ENCODE results near the gene NUP93.

- TF ChIP-seq TCF12 (IDR thresholded peaks at IDR 0.05) (no peak), CTCF (IDR thresholded peaks at IDR 0.05) (no peak), REST (IDR thresholded peaks at IDR 0.05; ENCODE audit: low read depth, low read length) (no peak), RXRA (IDR thresholded peaks at IDR 0.05; ENCODE audit: borderline replicate concordance, low read depth) (no peak), PBX3 (IDR thresholded peaks at IDR 0.05) (no peak), EP300 (IDR thresholded peaks at IDR 0.05; ENCODE audit: borderline replicate concordance in 1 of 2, low read depth in 1 of 2, low read length in 1 of 2) (no peak), GATA2 (CRISPR knock-in tag; IDR thresholded peaks at IDR 0.05) (no peak), TAF1 (IDR thresholded peaks at IDR 0.05; ENCODE audit: borderline replicate concordance, low read depth, low read length) (no peak), ZBTB33 (IDR thresholded peaks at IDR 0.05; ENCODE audit: borderline replicate concordance, low read depth) (no peak), JUND (IDR thresholded peaks at IDR 0.05) (no peak), POLR2AphosphoS5 (IDR thresholded peaks at IDR 0.05; ENCODE audit: low read depth, low read length) (no peak), GABPA (IDR thresholded peaks at IDR 0.05; ENCODE audit: low read depth) (no peak)
Measured at GRCh38 chr16:56732832-56733231, 2.9 kb downstream of the NUP93 start.
